ENCODE measurements around the gene INPP5D.

Gene INPP5D

GRCh38 chr2:233031556-233032500 is 28.3 kb upstream of the INPP5D start:
- no peaks in the 10 kb centered on the region for H3K9me3 ChIP-seq (ENCODE audit: control insufficient read depth, low read length)
- no peak overlapping the region for H3K27ac ChIP-seq (ENCODE audit: insufficient read depth, low read depth, low read length, poor library complexity, severe bottlenecking)
- H3K36me3 ChIP-seq (ENCODE audit: control insufficient read depth, insufficient read depth, low read length), result no peaks in the 10 kb centered on the region
- no peak overlapping the region for H3K4me3 ChIP-seq (ENCODE audit: insufficient read depth, low read depth, low read length)
- WGBS, 2 experiments, result 76% methylated on average over 27 of the region's 27 CpGs
- H3K27me3 ChIP-seq (ENCODE audit: control insufficient read depth, insufficient read depth, low read length, poor library complexity, severe bottlenecking), result no peaks in the 10 kb centered on the region
- peaks cover 9% of the 10 kb centered on the region for H3K4me1 ChIP-seq (ENCODE audit: control insufficient read depth, insufficient read depth, low read length)

GRCh38 chr2:233032551-233033320 is 27.4 kb upstream of the INPP5D start, which contains the start of gene NEU2:
NEU2 (plus strand) TSS chr2:233032672; CDS start chr2:233032672, 0 bp downstream.
- Histone ChIP-seq H3K27me3 (ENCODE audit: control insufficient read depth, insufficient read depth, low read length, poor library complexity, severe bottlenecking) (no peaks in the 10 kb centered on the region), H3K27ac (ENCODE audit: insufficient read depth, low read depth, low read length, poor library complexity, severe bottlenecking) (no peak within 1 kb of the TSS), H3K9me3 (ENCODE audit: control insufficient read depth, low read length) (no peaks in the 10 kb centered on the region), H3K4me3 (ENCODE audit: insufficient read depth, low read depth, low read length) (no peak within 1 kb of the TSS), H3K36me3 (ENCODE audit: control insufficient read depth, insufficient read depth, low read length) (no peaks in the 10 kb centered on the region), H3K4me1 (ENCODE audit: control insufficient read depth, insufficient read depth, low read length) (peaks cover 9% of the 10 kb centered on the region)
- 95 to 96% methylated on average over 13 of the region's 13 CpGs for WGBS, 2 experiments

GRCh38 chr2:233033672-233034071 is 26.5 kb upstream of the INPP5D start:
- Histone ChIP-seq H3K27ac (ENCODE audit: insufficient read depth, low read depth, low read length, poor library complexity, severe bottlenecking) (no peak overlapping the region), H3K27me3 (ENCODE audit: control insufficient read depth, insufficient read depth, low read length, poor library complexity, severe bottlenecking) (no peaks in the 10 kb centered on the region), H3K4me3 (ENCODE audit: insufficient read depth, low read depth, low read length) (no peak overlapping the region), H3K9me3 (ENCODE audit: control insufficient read depth, low read length) (no peaks in the 10 kb centered on the region), H3K36me3 (ENCODE audit: control insufficient read depth, insufficient read depth, low read length) (no peaks in the 10 kb centered on the region), H3K4me1 (ENCODE audit: control insufficient read depth, insufficient read depth, low read length) (peaks cover 9% of the 10 kb centered on the region)
- 94 to 95% methylated on average over 9 of the region's 9 CpGs for WGBS, 2 experiments

- H3K9me3 ChIP-seq (ENCODE audit: control insufficient read depth, low read length), result no peaks in the 10 kb centered on the region
- no peak overlapping the region for H3K4me3 ChIP-seq (ENCODE audit: insufficient read depth, low read depth, low read length)
- H3K4me1 ChIP-seq (ENCODE audit: control insufficient read depth, insufficient read depth, low read length), result peaks cover 9% of the 10 kb centered on the region
- H3K27ac ChIP-seq (ENCODE audit: insufficient read depth, low read depth, low read length, poor library complexity, severe bottlenecking), result no peak overlapping the region
- H3K27me3 ChIP-seq (ENCODE audit: control insufficient read depth, insufficient read depth, low read length, poor library complexity, severe bottlenecking), result no peaks in the 10 kb centered on the region
- WGBS, 2 experiments, result 91 to 93% methylated on average over 37 of the region's 37 CpGs
- H3K36me3 ChIP-seq (ENCODE audit: control insufficient read depth, insufficient read depth, low read length), result no peaks in the 10 kb centered on the region
Measured at GRCh38 chr2:233034091-233034882, 25.9 kb upstream of the INPP5D start.

GRCh38 chr2:233035426-233036161 is 24.5 kb upstream of the INPP5D start:
- WGBS, 2 experiments, result 90 to 92% methylated on average over 23 of the region's 23 CpGs
- H3K9me3 ChIP-seq (ENCODE audit: control insufficient read depth, low read length), result no peaks in the 10 kb centered on the region
- no peak overlapping the region for H3K4me3 ChIP-seq (ENCODE audit: insufficient read depth, low read depth, low read length)
- H3K27me3 ChIP-seq (ENCODE audit: control insufficient read depth, insufficient read depth, low read length, poor library complexity, severe bottlenecking), result no peaks in the 10 kb centered on the region
- no peaks in the 10 kb centered on the region for H3K36me3 ChIP-seq (ENCODE audit: control insufficient read depth, insufficient read depth, low read length)
- H3K4me1 ChIP-seq (ENCODE audit: control insufficient read depth, insufficient read depth, low read length), result peaks cover 9% of the 10 kb centered on the region
- H3K27ac ChIP-seq (ENCODE audit: insufficient read depth, low read depth, low read length, poor library complexity, severe bottlenecking), result no peak overlapping the region

GRCh38 chr2:233036162-233036838 is 23.8 kb upstream of the INPP5D start:
- Histone ChIP-seq H3K4me1 (ENCODE audit: control insufficient read depth, insufficient read depth, low read length) (peaks cover 12% of the 10 kb centered on the region), H3K4me3 (ENCODE audit: insufficient read depth, low read depth, low read length) (no peak overlapping the region), H3K27ac (ENCODE audit: insufficient read depth, low read depth, low read length, poor library complexity, severe bottlenecking) (no peak overlapping the region), H3K36me3 (ENCODE audit: control insufficient read depth, insufficient read depth, low read length) (no peaks in the 10 kb centered on the region), H3K27me3 (ENCODE audit: control insufficient read depth, insufficient read depth, low read length, poor library complexity, severe bottlenecking) (no peaks in the 10 kb centered on the region), H3K9me3 (ENCODE audit: control insufficient read depth, low read length) (no peaks in the 10 kb centered on the region)
- 89 to 91% methylated on average over 12 of the region's 12 CpGs for WGBS, 2 experiments

- H3K4me1 ChIP-seq (ENCODE audit: control insufficient read depth, insufficient read depth, low read length), result peaks cover 5% of the 10 kb centered on the region
- H3K9me3 ChIP-seq (ENCODE audit: control insufficient read depth, low read length), result no peaks in the 10 kb centered on the region
- 94% methylated on average over 2 of the region's 2 CpGs for WGBS, 2 experiments
- no peaks in the 10 kb centered on the region for H3K36me3 ChIP-seq (ENCODE audit: control insufficient read depth, insufficient read depth, low read length)
- H3K4me3 ChIP-seq (ENCODE audit: insufficient read depth, low read depth, low read length), result no peak overlapping the region
- no peak overlapping the region for H3K27ac ChIP-seq (ENCODE audit: insufficient read depth, low read depth, low read length, poor library complexity, severe bottlenecking)
- no peaks in the 10 kb centered on the region for H3K27me3 ChIP-seq (ENCODE audit: control insufficient read depth, insufficient read depth, low read length, poor library complexity, severe bottlenecking)
Measured at GRCh38 chr2:233037078-233037477, 23.1 kb upstream of the INPP5D start.

- no peaks in the 10 kb centered on the region for H3K36me3 ChIP-seq (ENCODE audit: control insufficient read depth, insufficient read depth, low read length)
- no peaks in the 10 kb centered on the region for H3K27me3 ChIP-seq (ENCODE audit: control insufficient read depth, insufficient read depth, low read length, poor library complexity, severe bottlenecking)
- H3K4me1 ChIP-seq (ENCODE audit: control insufficient read depth, insufficient read depth, low read length), result peaks cover 3% of the 10 kb centered on the region
- WGBS, 2 experiments, result 93 to 95% methylated on average over 8 of the region's 8 CpGs
- no peaks in the 10 kb centered on the region for H3K9me3 ChIP-seq (ENCODE audit: control insufficient read depth, low read length)
- H3K4me3 ChIP-seq (ENCODE audit: insufficient read depth, low read depth, low read length), result no peak overlapping the region
- H3K27ac ChIP-seq (ENCODE audit: insufficient read depth, low read depth, low read length, poor library complexity, severe bottlenecking), result no peak overlapping the region
Measured at GRCh38 chr2:233039212-233039845, 20.8 kb upstream of the INPP5D start.

Data from ectodermal cell (in vitro differentiated cells).